Suprapubic skin (tissue), 4 donors: ENCODE results near the gene ADCY9. TPM values are rescaled to one million over a fixed set of nuclear protein-coding genes. Genes with fewer than 3 reads are reported as not detected.

Experiments
- DNase-seq, 2 donors: peaks; one replicate each; pipeline ENCODE4 v3.0.0-alpha.2; 2019; ENCODE audit warnings: low spot score in 2 of 2
- H3K27ac ChIP-seq: fragments of 200-600 bp; sonication (generic); one replicate; pipeline ENCODE4 v1.5.1; 2019
- H3K27me3 ChIP-seq: fragments of 200-600 bp; sonication (generic); one replicate; pipeline ENCODE4 v1.5.1; 2019
- H3K36me3 ChIP-seq: fragments of 200-600 bp; sonication (generic); one replicate; pipeline ENCODE4 v1.5.1; 2019
- H3K4me1 ChIP-seq: fragments of 200-600 bp; sonication (generic); one replicate; pipeline ENCODE4 v1.5.1; 2019
- H3K4me3 ChIP-seq: fragments of 200-600 bp; sonication (generic); one replicate; pipeline ENCODE4 v1.5.1; 2019; ENCODE audit warnings: mild to moderate bottlenecking
- H3K9me3 ChIP-seq: fragments of 200-600 bp; sonication (generic); one replicate; pipeline ENCODE4 v1.5.1; 2019
- CTCF ChIP-seq, 2 donors: fragments of 200-600 bp in 1 of 2; fragments of 450-650 bp in 1 of 2; sonication (generic) in 1 of 2; IDR thresholded peaks; one replicate each; pipeline ENCODE4 v1.5.1; 2016 to 2019; ENCODE audit warnings: antibody characterized with exemption in 2 of 2, mild to moderate bottlenecking in 1 of 2, moderate library complexity in 1 of 2
- EP300 ChIP-seq: sonication (generic); formaldehyde crosslinking; IDR thresholded peaks from one replicate; pipeline ENCODE4 v1.6.1; 2017; ENCODE audit warnings: antibody characterized with exemption
- POLR2A ChIP-seq, 2 donors: fragments of 450-650 bp; IDR thresholded peaks; one replicate each; pipeline ENCODE4 v1.6.1; 2017; ENCODE audit warnings: antibody characterized with exemption in 2 of 2, mild to moderate bottlenecking in 2 of 2, moderate library complexity in 2 of 2
- POLR2AphosphoS5 ChIP-seq, 3 donors: sonication (generic); formaldehyde crosslinking; IDR thresholded peaks; one replicate each; pipeline ENCODE4 v1.6.1; 2017; ENCODE audit warnings: antibody characterized with exemption in 3 of 3
- WGBS: methylation state at CpG from one replicate; pipeline ENCODE4 v1.1.5; 2018; 5-methylcytosine and 5-hydroxymethylcytosine counted together
- total RNA-seq, 4 donors: library from RNA; depleted of rRNA; stranded (reverse); fragments of >200 nt; gene quantifications; one replicate each; pipeline ENCODE4 v1.1.0, GENCODE V29; 2016

Gene ADCY9
- total RNA-seq, 4 donors from 2014 or later, result 21.5 to 27.2 (median 26.4) TPM

- DNase-seq, result peak in 1 of 2 donors; percentile 41
- WGBS, result 46% methylated on average over 13 of the region's 13 CpGs
- no peak overlapping the region for H3K27ac ChIP-seq
Observed at GRCh38 chr16:3922241-3922640, 194.0 kb downstream of the ADCY9 start.

GRCh38 chr16:3920206-3920605 is 196.0 kb downstream of the ADCY9 start:
- peak in 1 of 2 donors; percentile 68 for DNase-seq
- TF ChIP-seq POLR2A (IDR thresholded peaks at IDR 0.05) (no peak), EP300 (no peak), POLR2AphosphoS5 (IDR thresholded peaks at IDR 0.05) (no peak), CTCF (IDR thresholded peaks at IDR 0.05) (no peak)
- Histone ChIP-seq H3K9me3 (no peaks in the 10 kb centered on the region), H3K4me3 (no peak overlapping the region), H3K4me1 (no peaks in the 10 kb centered on the region), H3K27me3 (peaks cover 12% of the 10 kb centered on the region), H3K27ac (no peak overlapping the region), H3K36me3 (no peaks in the 10 kb centered on the region)
- 86% methylated on average over 7 of the region's 8 CpGs for WGBS

More at GRCh38 chr16:3922241-3922640, 194.0 kb downstream of the ADCY9 start:
- H3K4me3 ChIP-seq, result no peak overlapping the region
- no peaks in the 10 kb centered on the region for H3K9me3 ChIP-seq
- H3K4me1 ChIP-seq, result no peaks in the 10 kb centered on the region
- peaks cover 12% of the 10 kb centered on the region for H3K27me3 ChIP-seq
- no peaks in the 10 kb centered on the region for H3K36me3 ChIP-seq
- TF ChIP-seq POLR2A (IDR thresholded peaks at IDR 0.05) (no peak), CTCF (IDR thresholded peaks at IDR 0.05) (no peak), POLR2AphosphoS5 (IDR thresholded peaks at IDR 0.05) (no peak), EP300 (no peak)

- 87% methylated on average over 6 of the region's 6 CpGs for whole genome bisulfite sequencing
Observed at GRCh38 chr16:3919413-3919812, 196.8 kb downstream of the ADCY9 start.

GRCh38 chr16:3915426-3916260 is 200.6 kb downstream of the ADCY9 start:
- H3K27me3 ChIP-seq, result peaks cover 3% of the 10 kb centered on the region
- no peaks in the 10 kb centered on the region for H3K4me1 ChIP-seq
- 68% methylated on average over 9 of the region's 17 CpGs for WGBS
- H3K36me3 ChIP-seq, result no peaks in the 10 kb centered on the region
- TF ChIP-seq CTCF (IDR thresholded peaks at IDR 0.05), result no peak
- no peak for TF ChIP-seq POLR2A (IDR thresholded peaks at IDR 0.05)
- no peak for TF ChIP-seq EP300
- no peak for TF ChIP-seq POLR2AphosphoS5 (IDR thresholded peaks at IDR 0.05)
- H3K27ac ChIP-seq, result no peak overlapping the region
- no peak overlapping the region for H3K4me3 ChIP-seq
- H3K9me3 ChIP-seq, result no peaks in the 10 kb centered on the region
- no peak for DNase-seq

More at GRCh38 chr16:3919413-3919812, 196.8 kb downstream of the ADCY9 start:
- TF ChIP-seq EP300 (no peak), CTCF (IDR thresholded peaks at IDR 0.05) (no peak), POLR2A (IDR thresholded peaks at IDR 0.05) (no peak), POLR2AphosphoS5 (IDR thresholded peaks at IDR 0.05) (no peak)
- DNase-seq, result no peak
- H3K36me3 ChIP-seq, result no peaks in the 10 kb centered on the region
- no peak overlapping the region for H3K4me3 ChIP-seq
- H3K4me1 ChIP-seq, result no peaks in the 10 kb centered on the region
- H3K27ac ChIP-seq, result no peak overlapping the region
- H3K9me3 ChIP-seq, result no peaks in the 10 kb centered on the region
- peaks cover 12% of the 10 kb centered on the region for H3K27me3 ChIP-seq

GRCh38 chr16:3912897-3913296 is 203.3 kb downstream of the ADCY9 start:
- Histone ChIP-seq H3K27me3 (no peaks in the 10 kb centered on the region), H3K27ac (no peak overlapping the region), H3K4me3 (no peak overlapping the region), H3K36me3 (no peaks in the 10 kb centered on the region), H3K9me3 (no peaks in the 10 kb centered on the region), H3K4me1 (no peaks in the 10 kb centered on the region)
- 81% methylated on average over 6 of the region's 6 CpGs for WGBS
- TF ChIP-seq EP300 (no peak), POLR2AphosphoS5 (IDR thresholded peaks at IDR 0.05) (no peak), POLR2A (IDR thresholded peaks at IDR 0.05) (no peak), CTCF (IDR thresholded peaks at IDR 0.05) (no peak)
- no peak for DNase-seq
